HepG2 (cell line): Measurements from ENCODE around the gene HAUS1. TPM values are rescaled to one million over a fixed set of nuclear protein-coding genes. Genes with fewer than 3 reads are reported as not detected.
"Not testable (repeated sequence)": the region's sequence is repeated elsewhere in the genome, so short reads cannot be mapped to it uniquely, and the experiment has no call there.

ENCODE experiments used
- ATAC-seq: fragments of 200-7000 bp; cut with Tn5 transposase; 3 replicates; pipeline ENCODE4 v1.9.1; 2020; ENCODE audit warnings: mild to moderate bottlenecking, moderate library complexity
- BruUV-seq: library from RNA; stranded (reverse); fragments of 400-500 nt; replicated peaks from 2 replicates; lab custom pipeline; 2021; lab: Mats Ljungman, UMichigan
- CTCF ChIA-PET: fragments of 300-600 bp; formaldehyde crosslinking; extraction: SDS; loops from one replicate; lab custom pipeline; 2021; ENCODE audit warnings: low total read pairs, inconsistent platforms, low intra/inter-chr PET ratio; lab: Yijun Ruan, JAX
- POLR2A ChIA-PET: fragments of 350-600 bp; sonication (Branson Sonifier 250); formaldehyde crosslinking; loops from one replicate; lab custom pipeline; 2020; ENCODE audit warnings: antibody characterized with exemption, inconsistent platforms; lab: Yijun Ruan, JAX
- DNase-seq: peaks from one replicate; pipeline ENCODE4 v3.0.0-alpha.2; 2015; ENCODE audit warnings: low spot score
- FAIRE-seq: peaks from 3 replicates; lab custom pipeline; 2011; peaks lifted over from hg19 to GRCh38; lab: Jason Lieb, UNC
- H2AFZ ChIP-seq: one replicate; pipeline ENCODE4 v1.6.1; 2011; ENCODE audit warnings: low read length, inconsistent platforms
- H3K27ac ChIP-seq: fragments of 300-600 bp; 3 replicates; pipeline ENCODE4 v1.8.0; 2011; ENCODE audit warnings: mixed run types, mild to moderate bottlenecking, mixed read lengths, low read length, inconsistent platforms; ENCODE audit not compliant: insufficient read depth; ENCODE audit errors: extremely low read length
- H3K27me3 ChIP-seq, 2 experiments: fragments of 200-600 bp in 1 of 2; 2 replicates in 1 of 2; 3 replicates in 1 of 2; pipeline versions ENCODE4 v1.6.0 to v1.8.0; 2011; ENCODE audit warnings: low read length in 2 of 2, mild to moderate bottlenecking in 2 of 2, moderate library complexity in 2 of 2, inconsistent platforms in 1 of 2; ENCODE audit not compliant: insufficient read depth in 2 of 2, control insufficient read depth in 1 of 2
- H3K36me3 ChIP-seq, 2 experiments: fragments of 200-600 bp in 1 of 2; replicated peaks in 1 of 2; 2 replicates in 1 of 2; 3 replicates in 1 of 2; pipeline versions ENCODE4 v1.5.1 to v1.8.0; 2011; ENCODE audit warnings: low read length in 2 of 2, inconsistent platforms in 1 of 2; ENCODE audit not compliant: insufficient read depth in 2 of 2, control insufficient read depth in 1 of 2
- H3K4me1 ChIP-seq: 2 replicates; pipeline ENCODE4 v1.5.1; 2012; ENCODE audit warnings: low read length, inconsistent platforms; ENCODE audit not compliant: insufficient read depth
- H3K4me2 ChIP-seq: 2 replicates; pipeline ENCODE4 v1.6.0; 2011; ENCODE audit warnings: low read depth, low read length, inconsistent platforms
- H3K4me3 ChIP-seq, 3 experiments: fragments of 200-600 bp in 1 of 3; sonication (generic), shearing (Covaris generic) in 1 of 3; replicated peaks in 1 of 3; 2 replicates each; pipeline ENCODE4 v1.5.1; 2011 to 2016; ENCODE audit warnings: low read length in 3 of 3, inconsistent platforms in 2 of 3, low read depth in 2 of 3, mild to moderate bottlenecking in 2 of 3, control low read depth in 1 of 3, mixed read lengths in 1 of 3; ENCODE audit not compliant: insufficient read depth in 1 of 3
- H3K79me2 ChIP-seq: one replicate; pipeline ENCODE4 v1.6.1; 2011; ENCODE audit warnings: low read length, inconsistent platforms; ENCODE audit not compliant: insufficient read depth
- H3K9ac ChIP-seq: 2 replicates; pipeline ENCODE4 v1.6.0; 2011; ENCODE audit warnings: mild to moderate bottlenecking, low read depth, low read length, inconsistent platforms; ENCODE audit not compliant: insufficient read depth
- H3K9me3 ChIP-seq: 2 replicates; pipeline ENCODE4 v1.5.1; 2012; ENCODE audit warnings: mild to moderate bottlenecking, low read length
- H4K20me1 ChIP-seq: 2 replicates; pipeline ENCODE4 v1.6.0; 2011; ENCODE audit warnings: inconsistent platforms, mild to moderate bottlenecking, low read length, moderate library complexity; ENCODE audit not compliant: insufficient read depth
- BHLHE40 ChIP-seq: IDR thresholded peaks from 2 replicates; pipeline ENCODE4 v1.6.1; 2011; ENCODE audit warnings: low read length, improper control_type of control experiment
- BRD4 ChIP-seq: sonication (generic); formaldehyde crosslinking; IDR thresholded peaks from 2 replicates; pipeline ENCODE4 v1.4.0; 2020; ENCODE audit warnings: missing genetic modification reagents
- CHCHD3 ChIP-seq: sonication (generic); formaldehyde crosslinking; IDR thresholded peaks from 2 replicates; pipeline ENCODE4 v1.8.0; 2022; ENCODE audit warnings: mild to moderate bottlenecking, missing genetic modification reagents, moderate library complexity
- ELF4 ChIP-seq: sonication (generic); formaldehyde crosslinking; IDR thresholded peaks from 2 replicates; pipeline ENCODE4 v1.5.0; 2020; ENCODE audit warnings: missing genetic modification reagents, mild to moderate bottlenecking, moderate library complexity, borderline replicate concordance
- ZBTB21 ChIP-seq: sonication (generic); formaldehyde crosslinking; IDR thresholded peaks from 2 replicates; pipeline ENCODE4 v1.4.0; 2020; ENCODE audit warnings: missing genetic modification reagents
- ZMYM4 ChIP-seq: sonication (generic); formaldehyde crosslinking; IDR thresholded peaks from 2 replicates; pipeline ENCODE4 v1.8.1; 2023; ENCODE audit warnings: mild to moderate bottlenecking, missing genetic modification reagents
- ZNF138 ChIP-seq: sonication (generic); formaldehyde crosslinking; IDR thresholded peaks from 2 replicates; pipeline ENCODE4 v1.5.0; 2020; ENCODE audit warnings: mild to moderate bottlenecking, low read depth, missing genetic modification reagents
- ZNF253 ChIP-seq: sonication (generic); formaldehyde crosslinking; IDR thresholded peaks from 2 replicates; pipeline ENCODE4 v1.8.0; 2022; ENCODE audit warnings: mild to moderate bottlenecking, missing genetic modification reagents, borderline replicate concordance
- ZNF564 ChIP-seq: sonication (generic); formaldehyde crosslinking; IDR thresholded peaks from 2 replicates; pipeline ENCODE4 v1.8.1; 2023; ENCODE audit warnings: mild to moderate bottlenecking, missing genetic modification reagents
- ZNF788 ChIP-seq: sonication (generic); formaldehyde crosslinking; IDR thresholded peaks from 2 replicates; pipeline ENCODE4 v1.5.0; 2020; ENCODE audit warnings: mild to moderate bottlenecking, missing genetic modification reagents, borderline replicate concordance
- WGBS: methylation state at CpG from one replicate; pipeline ENCODE4 v1.1.6; 2017; ENCODE audit warnings: low lambda C conversion rate; 5-methylcytosine and 5-hydroxymethylcytosine counted together
- in situ Hi-C: cut with HindIII; loops from 2 replicates; pipeline ENCODE4 v1.10.0; 2017; ENCODE audit warnings: low pct_unique_long_range_greater_than_20kb; ENCODE audit not compliant: extremely low pct_ligation_motif_present
- intact Hi-C: fragments of 100-400 bp; cut with micrococcal nuclease; formaldehyde crosslinking; loops from one replicate; pipeline ENCODE4 v1.10.0; 2022; ENCODE audit not compliant: unreplicated experiment
- polyA plus RNA-seq, 8 experiments: library from polyadenylated mRNA; depleted of rRNA in 3 of 8; stranded (reverse) in 7 of 8; unstranded in 1 of 8; fragments of >200 nt; fragmentation: Illumina TruSeq in 4 of 8; extraction: Trizol in 4 of 8; gene quantifications; 2 replicates each; pipeline versions ENCODE4 v1.2.1 to v1.2.3, GENCODE V29; 2011 to 2016; ENCODE audit warnings: low read depth in 4 of 8, missing spikeins in 1 of 8, mixed read lengths in 1 of 8; ENCODE audit not compliant: insufficient read depth in 1 of 8
- total RNA-seq, 5 experiments: library from RNA; depleted of rRNA; stranded (reverse); fragments of >200 nt; fragmentation: Illumina TruSeq; extraction: Trizol; gene quantifications; 2 replicates each; pipeline ENCODE4 v1.2.3, GENCODE V29; 2016; ENCODE audit warnings: low read depth in 1 of 5
- TF ChIP-seq, protein P1 (sequence below): sonication (generic); formaldehyde crosslinking; IDR thresholded peaks from 2 replicates; pipeline ENCODE4 v1.8.0; 2023; ENCODE audit warnings: mild to moderate bottlenecking, missing genetic modification reagents
- TF ChIP-seq, protein P2 (sequence below): sonication (generic); formaldehyde crosslinking; conservative IDR thresholded peaks from 2 replicates; pipeline ENCODE4 v1.4.0; 2020; ENCODE audit warnings: mild to moderate bottlenecking, missing genetic modification reagents, moderate library complexity
- TF ChIP-seq, protein P3 (sequence below): sonication (generic); formaldehyde crosslinking; IDR thresholded peaks from 2 replicates; pipeline ENCODE4 v1.5.0; 2020; ENCODE audit warnings: missing genetic modification reagents
- TF ChIP-seq, protein P4 (sequence below): sonication (generic); formaldehyde crosslinking; IDR thresholded peaks from 2 replicates; pipeline ENCODE4 v1.8.1; 2023; ENCODE audit warnings: mild to moderate bottlenecking, missing genetic modification reagents, borderline replicate concordance

Gene HAUS1
- total and polyA plus RNA-seq, 2 of the 13 experiments (the other 11 are each of a cell fraction or from before 2014, with no cell fraction given): 20.6 to 59.2 TPM

DNA sequence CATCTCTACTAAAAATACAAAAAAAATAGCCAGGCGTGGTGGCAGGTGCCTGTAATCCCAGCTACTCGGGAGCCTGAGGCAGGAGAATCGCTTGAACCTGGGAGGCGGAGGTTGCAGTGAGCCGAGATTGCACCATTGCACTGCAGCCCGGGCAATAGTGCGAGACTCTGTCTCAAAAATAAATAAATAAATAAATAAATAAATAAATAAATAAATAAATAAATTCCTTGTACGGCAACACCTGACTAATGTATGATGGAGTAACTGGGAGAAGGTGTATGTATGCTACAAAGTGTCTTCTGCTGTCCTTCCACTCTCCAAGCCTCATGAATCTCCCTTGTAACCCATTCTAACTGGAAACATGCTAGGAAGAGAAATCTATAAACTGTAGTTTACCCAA lies 26.4 kb downstream of the HAUS1 start:
- H3K4me2 ChIP-seq, H3K27ac ChIP-seq, H3K4me1 ChIP-seq, BruUV-seq, H3K9me3 ChIP-seq, POLR2A ChIA-PET, H3K4me3 ChIP-seq, H4K20me1 ChIP-seq, H3K27me3 ChIP-seq, FAIRE-seq, H3K9ac ChIP-seq, DNase-seq, intact Hi-C loops, H3K79me2 ChIP-seq, ATAC-seq, H2AFZ ChIP-seq, CTCF ChIA-PET: not testable (repeated sequence)
- over 99% methylated on average over 8 of the region's 8 CpGs for WGBS
- in situ Hi-C loops: loop anchor here (25.0 kb wide), 1 partner anchor 357 kb away; no protein-coding TSS in a partner anchor
- peaks cover 3 to 18% of the 10 kb centered on the region in 2 experiments; a peak in 4 of 5 replicates for H3K36me3 ChIP-seq

DNA sequence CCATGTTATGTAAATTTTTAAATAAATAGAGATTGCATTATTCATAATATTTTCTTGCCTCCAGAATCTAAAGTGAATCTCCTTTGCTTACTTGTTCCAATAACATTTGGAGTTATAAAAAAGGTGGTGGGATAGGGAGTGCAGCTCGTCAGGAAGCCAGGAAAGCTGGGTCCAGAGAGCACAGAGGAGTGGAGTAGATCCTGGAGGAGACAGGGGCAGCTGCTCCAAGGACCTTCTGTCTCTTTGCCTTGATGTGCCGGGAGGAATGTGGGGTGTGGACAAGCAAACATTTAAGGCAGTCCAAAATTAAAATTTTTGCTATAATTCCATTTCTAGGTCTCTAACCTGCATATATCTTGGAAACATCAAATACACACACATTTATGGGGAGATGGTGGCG lies 29.3 kb downstream of the HAUS1 start:
- Histone ChIP-seq H3K4me2 (no peak overlapping the region), H3K4me1 (no peaks in the 10 kb centered on the region), H3K27ac (no peak overlapping the region), H3K36me3 (peaks cover 2 to 11% of the 10 kb centered on the region in 2 experiments; a peak in 3 of 5 replicates), H4K20me1 (no peaks in the 10 kb centered on the region), H3K9ac (no peak overlapping the region), H3K27me3 (no peaks in the 10 kb centered on the region), H3K9me3 (no peaks in the 10 kb centered on the region), H2AFZ (no peak overlapping the region), H3K79me2 (no peaks in the 10 kb centered on the region), H3K4me3 (no peak overlapping the region)
- ATAC-seq (no peak), DNase-seq (no peak), FAIRE-seq (no peak)
- 82% methylated on average over 3 of the region's 3 CpGs for WGBS
- CTCF ChIA-PET: no interaction called here
- BruUV-seq: no TSS peak
- intact Hi-C loops (no loop called here), in situ Hi-C loops (loop anchor here (25.0 kb wide), 1 partner anchor 354 kb away; no protein-coding TSS in a partner anchor)
- POLR2A ChIA-PET: no interaction called here
- TF ChIP-seq ZBTB21 (CRISPR knock-in tag) (no peak), ZMYM4 (CRISPR knock-in tag) (no peak), BRD4 (CRISPR knock-in tag) (no peak), CHCHD3 (CRISPR knock-in tag) (no peak), ELF4 (CRISPR knock-in tag) (no peak), ZNF788 (CRISPR knock-in tag) (no peak), ZNF564 (CRISPR knock-in tag) (no peak), BHLHE40 (no peak), ZNF253 (CRISPR knock-in tag) (no peak), ZNF138 (CRISPR knock-in tag) (no peak)
- TF ChIP-seq, protein P1, sequence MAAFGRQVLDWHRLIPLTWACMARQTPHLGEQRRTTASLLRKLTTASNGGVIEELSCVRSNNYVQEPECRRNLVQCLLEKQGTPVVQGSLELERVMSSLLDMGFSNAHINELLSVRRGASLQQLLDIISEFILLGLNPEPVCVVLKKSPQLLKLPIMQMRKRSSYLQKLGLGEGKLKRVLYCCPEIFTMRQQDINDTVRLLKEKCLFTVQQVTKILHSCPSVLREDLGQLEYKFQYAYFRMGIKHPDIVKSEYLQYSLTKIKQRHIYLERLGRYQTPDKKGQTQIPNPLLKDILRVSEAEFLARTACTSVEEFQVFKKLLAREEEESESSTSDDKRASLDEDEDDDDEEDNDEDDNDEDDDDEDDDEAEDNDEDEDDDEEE: no peak
- TF ChIP-seq, protein P2, sequence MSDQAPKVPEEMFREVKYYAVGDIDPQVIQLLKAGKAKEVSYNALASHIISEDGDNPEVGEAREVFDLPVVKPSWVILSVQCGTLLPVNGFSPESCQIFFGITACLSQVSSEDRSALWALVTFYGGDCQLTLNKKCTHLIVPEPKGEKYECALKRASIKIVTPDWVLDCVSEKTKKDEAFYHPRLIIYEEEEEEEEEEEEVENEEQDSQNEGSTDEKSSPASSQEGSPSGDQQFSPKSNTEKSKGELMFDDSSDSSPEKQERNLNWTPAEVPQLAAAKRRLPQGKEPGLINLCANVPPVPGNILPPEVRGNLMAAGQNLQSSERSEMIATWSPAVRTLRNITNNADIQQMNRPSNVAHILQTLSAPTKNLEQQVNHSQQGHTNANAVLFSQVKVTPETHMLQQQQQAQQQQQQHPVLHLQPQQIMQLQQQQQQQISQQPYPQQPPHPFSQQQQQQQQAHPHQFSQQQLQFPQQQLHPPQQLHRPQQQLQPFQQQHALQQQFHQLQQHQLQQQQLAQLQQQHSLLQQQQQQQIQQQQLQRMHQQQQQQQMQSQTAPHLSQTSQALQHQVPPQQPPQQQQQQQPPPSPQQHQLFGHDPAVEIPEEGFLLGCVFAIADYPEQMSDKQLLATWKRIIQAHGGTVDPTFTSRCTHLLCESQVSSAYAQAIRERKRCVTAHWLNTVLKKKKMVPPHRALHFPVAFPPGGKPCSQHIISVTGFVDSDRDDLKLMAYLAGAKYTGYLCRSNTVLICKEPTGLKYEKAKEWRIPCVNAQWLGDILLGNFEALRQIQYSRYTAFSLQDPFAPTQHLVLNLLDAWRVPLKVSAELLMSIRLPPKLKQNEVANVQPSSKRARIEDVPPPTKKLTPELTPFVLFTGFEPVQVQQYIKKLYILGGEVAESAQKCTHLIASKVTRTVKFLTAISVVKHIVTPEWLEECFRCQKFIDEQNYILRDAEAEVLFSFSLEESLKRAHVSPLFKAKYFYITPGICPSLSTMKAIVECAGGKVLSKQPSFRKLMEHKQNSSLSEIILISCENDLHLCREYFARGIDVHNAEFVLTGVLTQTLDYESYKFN (CRISPR knock-in tag): no peak
- TF ChIP-seq, protein P3, sequence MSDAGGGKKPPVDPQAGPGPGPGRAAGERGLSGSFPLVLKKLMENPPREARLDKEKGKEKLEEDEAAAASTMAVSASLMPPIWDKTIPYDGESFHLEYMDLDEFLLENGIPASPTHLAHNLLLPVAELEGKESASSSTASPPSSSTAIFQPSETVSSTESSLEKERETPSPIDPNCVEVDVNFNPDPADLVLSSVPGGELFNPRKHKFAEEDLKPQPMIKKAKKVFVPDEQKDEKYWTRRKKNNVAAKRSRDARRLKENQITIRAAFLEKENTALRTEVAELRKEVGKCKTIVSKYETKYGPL (CRISPR knock-in tag): no peak
- TF ChIP-seq, protein P4, sequence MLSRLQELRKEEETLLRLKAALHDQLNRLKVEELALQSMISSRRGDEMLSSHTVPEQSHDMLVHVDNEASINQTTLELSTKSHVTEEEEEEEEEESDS (CRISPR knock-in tag): no peak
